ENCODE results near the gene THSD7B.

Gene THSD7B

GRCh38 chr2:136809998-136810397, 44.7 kb downstream of the THSD7B start:
- no peak for DNase-seq

GRCh38 chr2:136818839-136819238, 53.5 kb downstream of the THSD7B start:
- DNase-seq, result no peak

- no peak for DNase-seq
Measured at GRCh38 chr2:136823291-136823690, 57.9 kb downstream of the THSD7B start.

GRCh38 chr2:136828162-136828561, 62.8 kb downstream of the THSD7B start:
- no peak for DNase-seq

- no peak for DNase-seq
Measured at GRCh38 chr2:136828774-136829173, 63.4 kb downstream of the THSD7B start.

GRCh38 chr2:136844546-136844945, 79.2 kb downstream of the THSD7B start:
- DNase-seq, result no peak

- DNase-seq, result no peak
Measured at GRCh38 chr2:136858656-136859055, 93.3 kb downstream of the THSD7B start.

GRCh38 chr2:136860443-136860958, 95.2 kb downstream of the THSD7B start:
- DNase-seq, result no peak

GRCh38 chr2:136863468-136863867, 98.1 kb downstream of the THSD7B start:
- DNase-seq, result no peak

- no peak for DNase-seq
Measured at GRCh38 chr2:136863874-136864273, 98.5 kb downstream of the THSD7B start.

GRCh38 chr2:136871424-136871823, 106.1 kb downstream of the THSD7B start:
- DNase-seq, result no peak

GRCh38 chr2:136874258-136874657, 108.9 kb downstream of the THSD7B start:
- DNase-seq, result no peak

- no peak for DNase-seq
Measured at GRCh38 chr2:136891100-136891499, 125.8 kb downstream of the THSD7B start.

GRCh38 chr2:136894007-136894634, 128.8 kb downstream of the THSD7B start:
- DNase-seq, result no peak

GRCh38 chr2:136901732-136902131, 136.4 kb downstream of the THSD7B start:
- DNase-seq, result no peak

GRCh38 chr2:136905779-136906178, 140.4 kb downstream of the THSD7B start:
- no peak for DNase-seq

- DNase-seq, result no peak
Measured at GRCh38 chr2:136909777-136910176, 144.4 kb downstream of the THSD7B start.

- no peak for DNase-seq
Measured at GRCh38 chr2:136916131-136916530, 150.8 kb downstream of the THSD7B start.

- no peak for DNase-seq
Measured at GRCh38 chr2:136917411-136917881, 152.1 kb downstream of the THSD7B start.

- no peak for DNase-seq
Measured at GRCh38 chr2:136919682-136920081, 154.3 kb downstream of the THSD7B start.

GRCh38 chr2:136920652-136921333, 155.4 kb downstream of the THSD7B start:
- no peak for DNase-seq

GRCh38 chr2:136927156-136927555, 161.8 kb downstream of the THSD7B start:
- DNase-seq, result no peak

- DNase-seq, result no peak
Measured at GRCh38 chr2:136929531-136929930, 164.2 kb downstream of the THSD7B start.

- peak; percentile 5 for DNase-seq
Measured at GRCh38 chr2:136932700-136933099, 167.4 kb downstream of the THSD7B start.

Measured in fibroblast of skin of right quadriceps (primary cell).